Dendritic cell treated with granulocyte-macrophage colony-stimulating factor and Interleukin-4, amounts not matched to agents 40 ng/mL and 50 ng/mL, for 4 days (primary cell): ENCODE data around the gene NFIB.

Experiments used
- H3K27ac Mint-ChIP-seq: one replicate; pipeline ENCODE4 v1.8.0; 2022; ENCODE audit warnings: mild to moderate bottlenecking, mixed read lengths
- H3K27me3 Mint-ChIP-seq: one replicate; pipeline ENCODE4 v1.8.0; 2022; ENCODE audit warnings: mild to moderate bottlenecking, mixed read lengths
- H3K36me3 Mint-ChIP-seq: one replicate; pipeline ENCODE4 v1.8.0; 2022; ENCODE audit warnings: low read depth, mixed read lengths
- H3K4me1 Mint-ChIP-seq: one replicate; pipeline ENCODE4 v1.8.0; 2022; ENCODE audit warnings: low read depth, mixed read lengths
- H3K4me3 Mint-ChIP-seq: one replicate; pipeline ENCODE4 v1.8.0; 2022; ENCODE audit warnings: mild to moderate bottlenecking, moderate library complexity, mixed read lengths
- H3K9me3 Mint-ChIP-seq: one replicate; pipeline ENCODE4 v1.8.0; 2022; ENCODE audit warnings: mixed read lengths
- intact Hi-C: fragments of 100-400 bp; cut with micrococcal nuclease; formaldehyde crosslinking; loops from one replicate; pipeline ENCODE4 v1.15.0; 2022

NFIB gene

DNA sequence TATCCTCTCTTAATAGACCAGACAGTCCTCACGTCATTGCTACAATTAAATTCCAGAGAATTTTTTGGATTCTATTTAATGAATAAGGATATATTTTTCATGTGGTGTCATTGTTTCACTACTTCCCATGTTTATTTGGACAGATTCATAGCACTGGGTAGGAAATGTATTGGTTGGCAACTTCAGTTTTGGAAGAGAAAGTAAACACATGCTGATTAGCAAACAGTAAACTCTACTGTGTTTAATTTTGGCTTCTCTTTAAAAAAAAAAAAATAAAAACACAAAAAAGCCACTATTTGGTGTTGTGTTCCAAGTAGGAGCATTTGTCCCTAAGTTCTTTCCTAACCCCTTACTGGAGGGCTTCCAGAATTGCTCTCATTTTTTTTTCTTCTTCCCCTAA, 77.3 kb downstream of the NFIB start:
- intact Hi-C loops: no loop called here
- H3K4me3 Mint-ChIP-seq: no peak overlapping the region
- no peaks in the 10 kb centered on the region for H3K36me3 Mint-ChIP-seq
- H3K4me1 Mint-ChIP-seq: no peaks in the 10 kb centered on the region
- H3K27ac Mint-ChIP-seq: no peak overlapping the region
- H3K27me3 Mint-ChIP-seq: no peaks in the 10 kb centered on the region
- H3K9me3 Mint-ChIP-seq: no peaks in the 10 kb centered on the region

DNA sequence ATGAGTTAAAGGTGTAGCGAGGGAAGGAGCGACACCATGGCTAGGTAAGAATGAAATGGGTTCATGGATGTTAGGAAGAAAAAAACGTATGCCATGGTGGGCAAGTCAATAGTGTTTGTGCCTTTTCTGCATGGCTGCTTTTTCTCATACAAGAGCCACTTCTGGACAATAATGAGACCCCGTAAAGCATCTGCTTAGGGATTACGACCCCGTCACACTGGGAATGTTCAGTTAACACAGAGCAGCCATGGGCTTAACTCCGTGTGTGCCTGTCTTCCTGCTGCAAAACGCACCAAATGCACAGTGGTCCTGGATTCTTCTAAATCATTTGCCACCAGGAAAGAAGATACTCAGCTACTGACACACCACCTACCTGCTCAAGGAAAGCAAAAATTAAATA, 81.8 kb downstream of the NFIB start:
- Mint-ChIP-seq H3K36me3 (no peaks in the 10 kb centered on the region), H3K27me3 (no peaks in the 10 kb centered on the region), H3K27ac (no peak overlapping the region), H3K9me3 (no peaks in the 10 kb centered on the region), H3K4me3 (no peak overlapping the region), H3K4me1 (no peaks in the 10 kb centered on the region)
- intact Hi-C loops: no loop called here

- intact Hi-C loops: no loop called here
- Mint-ChIP-seq H3K27ac (no peak overlapping the region), H3K4me1 (no peaks in the 10 kb centered on the region), H3K27me3 (no peaks in the 10 kb centered on the region), H3K9me3 (no peaks in the 10 kb centered on the region), H3K4me3 (no peak overlapping the region), H3K36me3 (no peaks in the 10 kb centered on the region)
Observed at GRCh38 chr9:14231196-14231990, 82.5 kb downstream of the NFIB start.

DNA sequence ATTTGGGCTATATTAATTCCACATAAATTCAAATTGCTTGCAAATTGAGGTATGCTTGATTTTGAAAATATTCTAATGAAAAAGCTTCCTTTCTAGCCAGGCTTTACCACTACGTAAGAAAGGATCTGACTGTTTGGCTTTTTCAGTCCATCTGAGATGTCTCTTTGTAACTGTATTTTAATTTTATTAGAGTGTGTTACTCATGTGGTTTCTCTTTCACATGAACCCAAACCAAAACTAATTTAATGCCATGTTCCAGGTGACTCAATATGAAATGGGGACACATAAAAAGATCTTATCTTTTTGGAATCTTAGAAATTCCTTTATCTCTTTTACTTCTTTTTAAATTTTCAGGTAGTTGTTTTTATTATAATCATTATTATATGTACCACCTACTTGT, 85.3 kb downstream of the NFIB start:
- Mint-ChIP-seq H3K4me1 (no peaks in the 10 kb centered on the region), H3K36me3 (no peaks in the 10 kb centered on the region), H3K9me3 (no peaks in the 10 kb centered on the region), H3K4me3 (no peak overlapping the region), H3K27ac (no peak overlapping the region), H3K27me3 (no peaks in the 10 kb centered on the region)
- intact Hi-C loops: no loop called here

- Mint-ChIP-seq H3K27me3 (no peaks in the 10 kb centered on the region), H3K36me3 (no peaks in the 10 kb centered on the region), H3K9me3 (no peaks in the 10 kb centered on the region), H3K4me1 (no peaks in the 10 kb centered on the region), H3K27ac (no peak overlapping the region), H3K4me3 (no peak overlapping the region)
- intact Hi-C loops: no loop called here
Observed at GRCh38 chr9:14226855-14227532, 86.9 kb downstream of the NFIB start.

- Mint-ChIP-seq H3K9me3 (peaks cover 6% of the 10 kb centered on the region), H3K4me3 (no peak overlapping the region), H3K27ac (no peak overlapping the region), H3K36me3 (no peaks in the 10 kb centered on the region), H3K4me1 (no peaks in the 10 kb centered on the region), H3K27me3 (no peaks in the 10 kb centered on the region)
- intact Hi-C loops: no loop called here
Observed at GRCh38 chr9:14223081-14223480, 90.9 kb downstream of the NFIB start.

DNA sequence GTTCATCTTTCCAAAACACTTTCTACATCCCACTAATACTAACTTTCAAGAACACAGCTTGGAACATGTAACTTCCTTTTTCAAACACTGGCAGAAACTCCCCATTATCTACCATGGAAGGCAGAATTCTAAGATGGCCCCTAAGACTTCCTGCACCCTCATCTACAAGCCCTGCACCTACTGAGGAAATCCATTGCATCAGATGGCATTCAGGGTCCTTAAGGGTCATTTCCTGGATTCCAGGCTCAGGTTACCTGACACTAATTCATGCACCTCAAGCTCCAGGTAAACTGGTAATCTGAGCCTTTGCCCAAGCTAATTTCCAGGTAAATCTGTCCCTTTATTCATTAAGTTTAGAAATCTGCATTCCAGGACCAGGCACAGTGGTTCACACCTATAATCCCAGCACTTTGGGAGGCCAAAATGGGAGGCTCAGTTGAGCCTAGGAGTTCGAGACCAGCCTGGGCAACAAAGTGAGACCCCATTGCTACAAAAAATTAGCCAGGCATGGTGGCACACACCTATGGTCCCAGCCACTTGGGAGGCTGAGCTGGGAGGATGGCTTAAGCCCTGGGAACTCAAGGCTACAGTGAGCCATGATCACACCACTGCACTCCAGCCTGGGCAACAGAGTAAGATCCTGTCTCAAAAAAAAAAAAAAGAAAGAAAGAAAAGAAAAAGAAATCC, 91.6 kb downstream of the NFIB start:
- Mint-ChIP-seq H3K4me3 (no peak overlapping the region), H3K27me3 (no peaks in the 10 kb centered on the region), H3K36me3 (no peaks in the 10 kb centered on the region), H3K4me1 (no peaks in the 10 kb centered on the region), H3K9me3 (peaks cover 6% of the 10 kb centered on the region), H3K27ac (no peak overlapping the region)
- intact Hi-C loops: no loop called here

- H3K4me1 Mint-ChIP-seq: no peaks in the 10 kb centered on the region
- H3K4me3 Mint-ChIP-seq: no peak overlapping the region
- H3K27ac Mint-ChIP-seq: no peak overlapping the region
- H3K36me3 Mint-ChIP-seq: no peaks in the 10 kb centered on the region
- no peaks in the 10 kb centered on the region for H3K27me3 Mint-ChIP-seq
- H3K9me3 Mint-ChIP-seq: peaks cover 6% of the 10 kb centered on the region
- intact Hi-C loops: no loop called here
Observed at GRCh38 chr9:14221558-14221957, 92.4 kb downstream of the NFIB start.

DNA sequence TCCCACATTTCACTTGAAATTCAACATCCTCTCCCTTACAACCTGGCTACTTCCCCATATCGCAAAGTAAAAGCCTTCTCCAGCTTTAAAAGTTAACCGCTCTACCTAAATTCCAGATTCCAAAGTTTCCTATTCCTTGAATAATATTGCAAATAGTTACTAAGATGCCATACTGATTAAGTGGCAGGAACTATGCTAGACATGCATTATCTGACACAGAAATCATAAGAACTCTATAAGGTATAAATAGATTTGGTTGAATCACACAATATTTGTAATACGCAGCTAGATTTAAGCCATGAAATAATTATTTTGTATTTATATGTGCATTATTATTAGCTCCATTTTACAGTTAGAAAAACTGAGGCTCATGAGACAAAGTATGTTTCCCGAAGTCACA, 92.8 kb downstream of the NFIB start:
- H3K27ac Mint-ChIP-seq: no peak overlapping the region
- intact Hi-C loops: no loop called here
- no peaks in the 10 kb centered on the region for H3K36me3 Mint-ChIP-seq
- no peaks in the 10 kb centered on the region for H3K27me3 Mint-ChIP-seq
- peaks cover 6% of the 10 kb centered on the region for H3K9me3 Mint-ChIP-seq
- no peak overlapping the region for H3K4me3 Mint-ChIP-seq
- no peaks in the 10 kb centered on the region for H3K4me1 Mint-ChIP-seq

DNA sequence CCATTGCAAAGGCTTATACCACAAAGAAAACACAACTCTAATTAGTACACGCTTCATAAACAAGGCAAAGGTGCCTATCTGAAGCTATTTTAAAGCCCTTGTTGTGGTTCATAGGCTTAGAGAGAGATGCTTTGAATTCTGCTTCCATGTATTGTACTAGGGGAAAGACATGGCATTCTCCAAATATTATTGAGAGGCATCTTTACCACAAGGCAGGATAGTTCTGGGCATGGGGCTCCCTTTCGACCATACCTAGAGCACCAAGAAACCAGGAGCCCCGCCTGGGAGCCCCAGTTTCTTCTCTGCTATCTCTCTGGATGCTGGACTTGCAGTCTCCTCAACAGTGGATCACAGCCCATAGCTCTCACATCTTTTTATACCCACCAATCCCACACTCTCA, 93.7 kb downstream of the NFIB start:
- no peaks in the 10 kb centered on the region for H3K4me1 Mint-ChIP-seq
- intact Hi-C loops: no loop called here

DNA sequence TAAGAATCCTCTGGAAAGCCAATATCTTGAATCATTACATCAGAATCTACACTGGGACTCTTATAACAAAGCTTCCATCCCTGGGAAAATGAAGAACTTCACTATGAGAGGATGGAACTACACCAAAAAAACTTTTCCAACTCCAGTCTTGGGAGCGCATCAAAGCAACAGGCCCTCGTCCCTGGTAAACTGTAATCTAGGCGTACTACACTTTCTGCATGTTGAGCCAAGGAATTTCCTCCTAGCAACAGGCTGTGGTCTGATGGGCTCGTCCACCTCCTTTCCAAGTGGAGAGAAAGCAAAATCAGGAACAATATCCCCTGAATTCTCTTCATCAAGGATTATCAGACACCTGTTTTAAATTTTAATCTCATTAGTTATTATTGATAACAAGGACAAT, 94.1 kb downstream of the NFIB start:
- H3K9me3 Mint-ChIP-seq: peaks cover 6% of the 10 kb centered on the region
- H3K4me3 Mint-ChIP-seq: no peak overlapping the region
- H3K4me1 Mint-ChIP-seq: no peaks in the 10 kb centered on the region
- H3K27me3 Mint-ChIP-seq: no peaks in the 10 kb centered on the region
- no peaks in the 10 kb centered on the region for H3K36me3 Mint-ChIP-seq
- intact Hi-C loops: no loop called here
- H3K27ac Mint-ChIP-seq: no peak overlapping the region

More for the DNA sequence above, 93.7 kb downstream of the NFIB start:
- Mint-ChIP-seq H3K27me3 (no peaks in the 10 kb centered on the region), H3K9me3 (peaks cover 6% of the 10 kb centered on the region), H3K36me3 (no peaks in the 10 kb centered on the region), H3K27ac (no peak overlapping the region), H3K4me3 (no peak overlapping the region)

DNA sequence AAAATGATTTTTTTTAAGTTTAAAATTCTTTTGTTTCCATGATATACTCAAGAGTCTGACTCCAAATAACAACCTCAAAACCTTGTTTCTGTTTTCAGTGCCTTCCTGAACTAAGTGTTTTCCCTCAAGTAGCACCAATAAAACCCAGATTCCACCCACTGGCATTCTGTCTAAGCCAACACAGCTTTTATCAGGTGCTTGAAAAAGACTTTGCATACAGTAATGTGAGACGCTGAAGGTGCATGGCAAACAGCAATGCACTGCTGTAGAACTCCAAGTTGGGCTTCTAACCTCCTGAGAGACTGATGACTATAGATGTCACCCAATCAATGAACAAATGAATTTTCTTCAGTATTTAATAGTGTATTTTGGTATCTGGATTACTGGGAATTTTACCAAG, 95.7 kb downstream of the NFIB start:
- H3K27me3 Mint-ChIP-seq: no peaks in the 10 kb centered on the region

GRCh38 chr9:14216612-14217194, 97.2 kb downstream of the NFIB start:
- Mint-ChIP-seq H3K27ac (no peak overlapping the region), H3K4me3 (no peak overlapping the region), H3K27me3 (no peaks in the 10 kb centered on the region), H3K36me3 (no peaks in the 10 kb centered on the region), H3K9me3 (peaks cover 6% of the 10 kb centered on the region), H3K4me1 (no peaks in the 10 kb centered on the region)
- intact Hi-C loops: no loop called here

More for the DNA sequence above, 95.7 kb downstream of the NFIB start:
- Mint-ChIP-seq H3K27ac (no peak overlapping the region), H3K4me3 (no peak overlapping the region), H3K9me3 (peaks cover 6% of the 10 kb centered on the region), H3K36me3 (no peaks in the 10 kb centered on the region), H3K4me1 (no peaks in the 10 kb centered on the region)
- intact Hi-C loops: no loop called here

DNA sequence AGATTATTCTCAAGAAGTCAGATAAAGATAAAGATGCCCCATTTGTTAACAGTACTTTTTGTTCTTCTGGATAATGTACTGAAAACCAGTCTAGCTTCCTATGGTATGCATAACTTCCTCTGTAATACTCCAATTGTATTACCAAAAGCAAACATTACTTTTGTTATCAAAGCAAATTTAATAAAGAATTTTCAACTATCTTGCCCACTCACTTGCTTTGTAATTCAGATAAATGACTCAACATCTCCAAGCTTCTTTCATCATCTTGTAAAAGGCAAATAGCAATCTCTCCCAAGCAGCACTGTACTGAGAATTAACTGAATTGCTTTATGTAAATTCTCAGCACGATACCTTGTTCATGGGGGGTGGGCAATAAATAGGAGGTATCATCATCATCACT, 98.3 kb downstream of the NFIB start:
- no peaks in the 10 kb centered on the region for H3K36me3 Mint-ChIP-seq

More for the DNA sequence above, 98.3 kb downstream of the NFIB start:
- H3K27ac Mint-ChIP-seq: no peak overlapping the region
- intact Hi-C loops: no loop called here
- no peak overlapping the region for H3K4me3 Mint-ChIP-seq
- no peaks in the 10 kb centered on the region for H3K4me1 Mint-ChIP-seq
- H3K9me3 Mint-ChIP-seq: no peaks in the 10 kb centered on the region
- no peaks in the 10 kb centered on the region for H3K27me3 Mint-ChIP-seq
